ENCODE results near the gene HLA-DMB.

HLA-DMB gene

DNA sequence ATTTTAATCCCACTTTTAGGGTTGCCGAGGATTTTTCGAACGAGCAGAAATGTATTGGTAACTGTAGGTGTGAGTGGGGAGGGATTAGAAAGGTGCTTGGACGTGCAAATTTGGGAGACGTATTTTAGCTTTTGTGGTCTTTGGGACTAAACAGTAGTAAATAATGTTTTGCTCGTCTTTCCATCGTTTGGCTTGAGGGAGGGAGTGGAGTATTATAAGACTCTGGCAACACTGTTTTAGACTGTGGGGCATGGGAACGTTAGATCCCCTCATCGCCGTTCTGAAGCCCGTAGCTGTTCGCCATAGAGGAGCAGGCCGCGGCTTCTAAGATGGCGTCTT is 30.4 kb upstream of the HLA-DMB start:
- no CpG with 5 or more reads among the region's 15 CpGs for WGBS (ENCODE audit: insufficient coverage, insufficient read length)

DNA sequence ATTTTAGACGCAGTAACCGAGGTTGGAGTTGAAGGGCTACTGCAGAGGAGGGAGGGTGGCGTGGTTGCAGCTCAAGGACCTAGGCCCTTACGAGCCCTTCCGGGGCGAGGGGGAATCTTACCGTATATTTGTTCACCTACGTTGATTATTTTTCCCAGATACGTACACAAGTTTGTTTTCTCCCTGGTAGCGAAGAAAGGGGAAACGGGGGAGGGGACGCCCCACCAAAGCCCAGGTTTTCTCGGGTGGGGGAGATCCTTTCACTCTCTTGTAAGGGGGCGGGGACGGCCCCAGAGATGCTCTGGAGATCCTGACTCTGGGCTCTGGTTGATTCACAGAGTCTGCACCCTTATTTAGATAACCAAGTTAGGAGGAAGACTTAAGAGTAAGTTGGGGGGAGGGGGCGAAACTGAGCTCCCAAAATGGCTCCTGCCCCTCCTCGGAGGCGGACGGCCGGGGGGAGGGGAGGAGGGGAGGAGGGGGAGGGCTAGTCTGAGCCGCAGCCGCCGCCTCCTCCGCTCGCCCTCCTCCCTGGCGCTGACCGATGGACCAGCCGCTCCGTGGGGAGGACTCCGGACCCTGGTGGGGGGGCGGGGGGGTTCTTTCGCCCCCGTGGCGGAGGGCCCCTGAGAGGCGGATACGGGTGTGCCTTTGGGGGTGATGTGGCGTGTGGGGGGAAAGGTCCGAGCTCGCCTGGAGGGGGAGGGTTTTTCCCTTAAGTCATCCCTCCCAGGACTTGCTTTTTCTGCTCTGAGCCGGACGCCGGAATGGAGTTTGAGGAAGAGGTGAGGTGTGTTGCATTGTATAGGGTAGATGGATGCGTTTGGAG is 29.8 kb upstream of the HLA-DMB start:
- Histone ChIP-seq H3K27me3 (ENCODE audit: control insufficient read depth, insufficient read depth, low read length) (no peaks in the 10 kb centered on the region), H3K36me3 (ENCODE audit: control insufficient read depth, insufficient read depth, low read length) (peaks cover 24% of the 10 kb centered on the region), H3K4me1 (ENCODE audit: control insufficient read depth, insufficient read depth, low read length) (no peaks in the 10 kb centered on the region), H3K4me3 (ENCODE audit: low read length) (peak overlapping the region; percentile 95), H3K27ac (ENCODE audit: low read length) (peak overlapping the region; percentile 54), H3K9me3 (ENCODE audit: control insufficient read depth, insufficient read depth, low read length) (no peaks in the 10 kb centered on the region)
- no CpG with 5 or more reads among the region's 43 CpGs for whole genome bisulfite sequencing (ENCODE audit: insufficient coverage, insufficient read length)
- no peak for DNase-seq (ENCODE audit: low read depth, low spot score)

More for the DNA sequence above, 30.4 kb upstream of the HLA-DMB start:
- peak overlapping the region; percentile 48 for H3K27ac ChIP-seq (ENCODE audit: low read length)
- H3K4me3 ChIP-seq (ENCODE audit: low read length): peak overlapping the region; percentile 95
- peaks cover 29% of the 10 kb centered on the region for H3K36me3 ChIP-seq (ENCODE audit: control insufficient read depth, insufficient read depth, low read length)
- no peaks in the 10 kb centered on the region for H3K9me3 ChIP-seq (ENCODE audit: control insufficient read depth, insufficient read depth, low read length)
- DNase-seq (ENCODE audit: low read depth, low spot score): no peak
- H3K4me1 ChIP-seq (ENCODE audit: control insufficient read depth, insufficient read depth, low read length): no peaks in the 10 kb centered on the region
- H3K27me3 ChIP-seq (ENCODE audit: control insufficient read depth, insufficient read depth, low read length): no peaks in the 10 kb centered on the region

DNA sequence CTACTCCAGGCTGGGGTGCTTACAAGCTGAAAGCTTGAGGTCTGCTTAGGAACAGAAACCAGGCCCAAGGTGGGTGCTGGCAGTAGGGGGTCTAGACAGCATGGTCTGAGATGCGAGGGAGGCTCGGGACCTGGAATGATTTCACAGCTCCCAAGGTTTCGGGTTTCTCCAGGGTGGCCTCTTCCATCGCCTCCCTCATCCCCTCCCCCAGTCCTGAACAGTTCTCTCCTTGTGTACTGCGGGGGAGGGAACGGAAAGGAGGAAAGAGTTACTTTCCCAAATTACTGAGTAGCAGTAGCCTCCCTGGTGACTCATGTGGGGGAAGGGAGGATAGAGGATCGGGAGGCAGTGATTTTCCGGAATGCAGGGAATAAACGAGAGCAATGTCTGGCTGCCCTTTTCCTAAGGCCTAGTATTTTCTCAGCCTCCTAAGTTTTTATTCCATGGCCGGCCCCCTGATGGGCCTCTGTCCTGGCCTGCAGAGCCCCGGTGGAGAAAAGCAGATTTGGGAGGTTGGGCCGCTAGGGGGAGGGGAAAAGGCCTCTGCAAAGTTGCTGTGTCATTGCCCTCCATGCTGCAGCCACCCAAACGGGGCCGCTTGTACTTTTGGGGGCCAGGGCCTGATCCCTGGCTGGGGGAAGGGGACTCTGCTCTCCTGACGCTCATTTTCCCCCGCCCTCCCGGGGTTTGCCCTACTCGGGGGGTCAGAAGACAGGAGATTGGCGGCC is 29.0 kb upstream of the HLA-DMB start:
- no peaks in the 10 kb centered on the region for H3K9me3 ChIP-seq (ENCODE audit: control insufficient read depth, insufficient read depth, low read length)

DNA sequence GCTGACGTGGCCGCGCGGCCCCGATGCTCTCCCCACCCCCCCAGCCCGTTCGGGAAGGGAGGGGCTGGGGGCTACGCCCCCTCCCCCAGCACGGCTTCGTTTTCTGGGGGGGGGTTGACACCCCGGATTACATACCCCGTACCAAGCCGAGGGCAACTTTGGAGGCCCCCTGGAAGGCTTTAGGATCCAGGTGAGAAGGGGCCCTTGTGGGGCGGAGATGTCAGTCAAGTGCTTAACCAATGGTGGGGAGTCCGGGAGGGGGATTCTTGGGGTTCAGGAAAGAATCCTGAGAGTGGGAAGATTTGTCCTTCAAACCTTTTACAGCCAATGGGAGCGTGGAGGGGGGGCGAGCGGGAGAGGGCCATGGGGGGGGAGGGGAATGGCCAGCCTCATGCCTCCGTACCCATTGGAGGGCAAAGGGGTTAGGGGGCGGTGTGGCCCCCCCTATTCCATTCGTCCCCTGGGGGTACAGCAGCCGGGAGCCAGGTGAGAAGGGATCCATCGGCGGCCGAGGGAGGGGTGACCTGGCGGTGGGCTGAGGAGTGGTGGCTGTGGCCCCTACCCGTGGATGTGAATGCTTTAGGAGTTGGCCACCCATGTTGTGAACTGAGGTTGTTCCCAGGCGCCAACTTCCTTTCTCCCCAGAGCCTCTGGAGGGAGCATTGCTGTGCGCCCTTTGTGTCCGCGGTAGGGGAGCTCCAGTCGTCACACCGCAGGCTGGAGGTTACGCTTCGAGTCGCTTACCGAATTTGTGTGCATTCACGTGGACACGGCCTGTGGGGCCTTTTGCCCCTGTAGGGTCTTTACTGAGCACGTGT is 28.2 kb upstream of the HLA-DMB start:
- DNase-seq (ENCODE audit: low read depth, low spot score): no peak
- H3K27ac ChIP-seq (ENCODE audit: low read length): peak overlapping the region; percentile 54
- peaks cover 12% of the 10 kb centered on the region for H3K36me3 ChIP-seq (ENCODE audit: control insufficient read depth, insufficient read depth, low read length)
- no peaks in the 10 kb centered on the region for H3K27me3 ChIP-seq (ENCODE audit: control insufficient read depth, insufficient read depth, low read length)
- H3K9me3 ChIP-seq (ENCODE audit: control insufficient read depth, insufficient read depth, low read length): no peaks in the 10 kb centered on the region
- WGBS (ENCODE audit: insufficient coverage, insufficient read length): no CpG with 5 or more reads among the region's 40 CpGs
- H3K4me3 ChIP-seq (ENCODE audit: low read length): peak overlapping the region; percentile 95
- no peaks in the 10 kb centered on the region for H3K4me1 ChIP-seq (ENCODE audit: control insufficient read depth, insufficient read depth, low read length)

More for the DNA sequence above, 29.0 kb upstream of the HLA-DMB start:
- peaks cover 19% of the 10 kb centered on the region for H3K36me3 ChIP-seq (ENCODE audit: control insufficient read depth, insufficient read depth, low read length)
- peak overlapping the region; percentile 54 for H3K27ac ChIP-seq (ENCODE audit: low read length)
- H3K4me3 ChIP-seq (ENCODE audit: low read length): peak overlapping the region; percentile 95
- no peak for DNase-seq (ENCODE audit: low read depth, low spot score)
- H3K27me3 ChIP-seq (ENCODE audit: control insufficient read depth, insufficient read depth, low read length): no peaks in the 10 kb centered on the region
- WGBS (ENCODE audit: insufficient coverage, insufficient read length): no CpG with 5 or more reads among the region's 19 CpGs
- H3K4me1 ChIP-seq (ENCODE audit: control insufficient read depth, insufficient read depth, low read length): no peaks in the 10 kb centered on the region

DNA sequence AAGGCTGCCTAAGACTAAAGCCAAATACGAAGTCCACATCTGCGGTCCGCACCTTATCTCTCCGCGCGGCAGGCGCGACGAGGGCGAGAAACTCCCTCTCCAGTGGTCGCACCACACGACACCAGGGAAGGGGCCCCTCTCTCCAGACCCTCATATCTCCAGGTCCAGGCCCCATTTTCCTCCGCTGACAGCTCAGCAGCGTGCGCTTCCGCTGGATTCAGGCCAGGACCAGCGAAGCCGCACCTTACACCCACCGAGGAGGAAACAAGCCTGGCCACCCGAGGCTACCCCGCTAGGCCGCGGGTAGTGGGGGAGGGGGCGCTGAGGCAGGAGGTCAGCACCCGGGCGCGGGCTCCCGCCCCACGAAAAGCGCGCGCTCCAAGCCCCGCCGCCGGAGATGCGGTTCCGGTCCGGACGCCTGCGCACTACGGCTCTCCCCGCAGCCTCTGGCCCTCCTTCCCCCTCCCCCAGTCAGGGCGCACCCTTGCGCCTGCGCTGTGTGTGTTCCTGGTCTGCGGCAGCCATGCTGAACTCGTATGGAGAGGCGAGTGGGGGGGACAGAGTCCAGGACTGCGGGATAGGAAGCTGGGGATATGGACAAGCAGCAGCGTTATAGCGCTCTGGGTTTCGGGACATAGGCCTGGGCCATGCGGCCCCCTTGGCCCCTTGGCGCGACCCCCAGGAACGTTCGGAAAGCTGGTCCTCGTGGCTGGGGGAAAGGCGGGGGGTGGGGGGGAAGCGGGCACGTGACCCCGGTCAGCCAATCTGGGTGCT is 27.5 kb upstream of the HLA-DMB start, which contains the start of gene BRD2:
TSS of gene BRD2 (plus strand) at position 502 of the 774 bp plus-strand sequence. CDS start 4,305 bp downstream, outside the sequence.
- no peak for DNase-seq (ENCODE audit: low read depth, low spot score)
- no CpG with 5 or more reads among the region's 62 CpGs for WGBS (ENCODE audit: insufficient coverage, insufficient read length)
- peak within 1 kb of the TSS; percentile 95 for H3K4me3 ChIP-seq (ENCODE audit: low read length)
- H3K27me3 ChIP-seq (ENCODE audit: control insufficient read depth, insufficient read depth, low read length): no peaks in the 10 kb centered on the region
- H3K36me3 ChIP-seq (ENCODE audit: control insufficient read depth, insufficient read depth, low read length): peaks cover 10% of the 10 kb centered on the region
- H3K4me1 ChIP-seq (ENCODE audit: control insufficient read depth, insufficient read depth, low read length): no peaks in the 10 kb centered on the region
- H3K27ac ChIP-seq (ENCODE audit: low read length): peak within 1 kb of the TSS; percentile 54
- no peaks in the 10 kb centered on the region for H3K9me3 ChIP-seq (ENCODE audit: control insufficient read depth, insufficient read depth, low read length)

DNA sequence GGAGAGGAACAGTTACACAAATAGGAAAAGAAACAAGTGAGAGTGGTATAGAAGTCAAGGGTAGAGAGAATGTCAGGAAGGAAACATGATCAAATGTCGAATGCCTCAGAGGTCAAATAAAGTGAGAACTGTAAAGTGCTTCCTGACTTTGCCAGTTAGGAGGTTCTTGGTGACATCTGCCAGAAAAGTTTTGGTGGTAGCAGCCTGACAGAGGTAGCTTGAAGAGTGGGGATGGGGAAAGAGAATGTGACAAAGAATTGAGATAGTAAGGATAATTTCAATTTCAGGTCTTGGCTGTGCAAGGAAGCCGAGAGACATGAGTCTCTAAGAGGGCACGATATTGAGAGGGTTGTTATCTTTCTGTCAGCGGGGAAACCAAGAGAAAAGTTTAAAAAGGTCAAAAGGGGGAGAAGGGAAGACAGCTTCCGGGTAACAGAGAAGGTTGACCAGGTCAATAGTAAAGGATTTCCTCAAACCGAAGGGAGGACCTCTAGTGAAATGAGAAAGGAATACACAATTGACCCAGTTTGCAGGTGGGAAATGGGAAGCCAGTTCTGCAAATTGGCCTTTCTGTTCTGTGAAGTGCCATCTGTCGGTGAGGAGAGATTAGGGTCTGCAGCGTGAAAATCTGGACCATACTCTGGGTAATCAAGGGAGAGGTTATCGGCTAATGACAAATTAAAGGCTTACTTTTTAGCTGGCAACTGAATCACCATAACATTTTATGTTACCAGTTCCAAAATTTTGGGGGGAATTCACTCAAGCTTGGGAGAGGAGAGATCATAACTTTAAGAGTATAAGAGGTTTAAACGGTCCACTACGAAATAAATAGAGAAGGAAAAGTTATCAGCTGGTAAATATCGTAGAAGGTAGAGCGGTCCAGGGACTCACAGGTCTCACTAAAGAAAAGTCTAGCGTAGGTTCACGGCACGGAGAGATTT is 26.6 kb upstream of the HLA-DMB start:
- no peaks in the 10 kb centered on the region for H3K9me3 ChIP-seq (ENCODE audit: control insufficient read depth, insufficient read depth, low read length)
- H3K27me3 ChIP-seq (ENCODE audit: control insufficient read depth, insufficient read depth, low read length): no peaks in the 10 kb centered on the region
- no peaks in the 10 kb centered on the region for H3K4me1 ChIP-seq (ENCODE audit: control insufficient read depth, insufficient read depth, low read length)
- WGBS (ENCODE audit: insufficient coverage, insufficient read length): no CpG with 5 or more reads among the region's 16 CpGs
- DNase-seq (ENCODE audit: low read depth, low spot score): no peak
- H3K36me3 ChIP-seq (ENCODE audit: control insufficient read depth, insufficient read depth, low read length): peaks cover 2% of the 10 kb centered on the region
- H3K4me3 ChIP-seq (ENCODE audit: low read length): peak overlapping the region; percentile 95; the same call in 1 of the 2 replicates
- no peak overlapping the region for H3K27ac ChIP-seq (ENCODE audit: low read length)

DNA sequence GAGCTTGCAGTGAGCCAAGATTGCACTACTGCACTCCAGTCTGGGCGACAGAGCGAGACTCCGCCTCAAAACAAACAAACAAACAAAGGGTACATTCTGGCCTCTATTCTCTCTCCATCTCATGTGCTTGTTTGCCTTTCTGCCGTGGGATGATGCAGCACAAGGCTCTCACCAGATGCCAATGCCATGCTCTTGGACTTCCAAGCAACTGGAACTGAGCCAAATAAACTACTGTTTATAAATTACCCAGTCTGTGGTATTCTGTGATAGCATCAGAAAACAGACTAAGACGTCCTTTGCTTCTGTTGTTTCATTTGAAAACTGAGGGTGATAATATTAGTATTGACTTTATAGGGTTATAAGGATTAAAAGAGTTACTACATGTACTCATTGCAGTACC is 23.9 kb upstream of the HLA-DMB start:
- Histone ChIP-seq H3K36me3 (ENCODE audit: control insufficient read depth, insufficient read depth, low read length) (no peaks in the 10 kb centered on the region), H3K27ac (ENCODE audit: low read length) (no peak overlapping the region), H3K27me3 (ENCODE audit: control insufficient read depth, insufficient read depth, low read length) (no peaks in the 10 kb centered on the region), H3K9me3 (ENCODE audit: control insufficient read depth, insufficient read depth, low read length) (no peaks in the 10 kb centered on the region), H3K4me3 (ENCODE audit: low read length) (no peak overlapping the region), H3K4me1 (ENCODE audit: control insufficient read depth, insufficient read depth, low read length) (no peaks in the 10 kb centered on the region)
- no peak for DNase-seq (ENCODE audit: low read depth, low spot score)
- no CpG with 5 or more reads among the region's 5 CpGs for WGBS (ENCODE audit: insufficient coverage, insufficient read length)

DNA sequence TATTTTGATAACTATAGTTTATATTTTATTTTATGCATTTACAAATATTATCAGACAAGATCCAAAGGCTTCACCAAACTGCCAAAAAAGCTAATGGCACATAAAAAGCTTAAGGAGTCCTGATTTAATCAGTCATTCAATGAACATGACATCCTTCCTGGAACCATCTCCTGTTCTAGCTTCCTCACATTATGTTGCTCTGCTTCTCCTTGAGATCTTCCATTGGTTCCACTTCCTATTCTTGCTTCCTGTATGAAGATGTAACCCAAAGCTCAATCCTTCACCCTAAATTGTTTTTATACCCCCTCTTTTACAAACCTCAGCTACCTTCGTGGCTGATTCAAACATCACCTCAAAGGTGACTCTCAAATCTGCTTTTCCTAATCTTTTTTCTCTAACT is 23.0 kb upstream of the HLA-DMB start:
- no CpG with 5 or more reads among the region's 1 CpG for WGBS (ENCODE audit: insufficient coverage, insufficient read length)
- H3K27me3 ChIP-seq (ENCODE audit: control insufficient read depth, insufficient read depth, low read length): no peaks in the 10 kb centered on the region
- no peaks in the 10 kb centered on the region for H3K9me3 ChIP-seq (ENCODE audit: control insufficient read depth, insufficient read depth, low read length)
- DNase-seq (ENCODE audit: low read depth, low spot score): no peak
- H3K36me3 ChIP-seq (ENCODE audit: control insufficient read depth, insufficient read depth, low read length): no peaks in the 10 kb centered on the region
- H3K4me1 ChIP-seq (ENCODE audit: control insufficient read depth, insufficient read depth, low read length): no peaks in the 10 kb centered on the region
- no peak overlapping the region for H3K27ac ChIP-seq (ENCODE audit: low read length)
- no peak overlapping the region for H3K4me3 ChIP-seq (ENCODE audit: low read length)

DNA sequence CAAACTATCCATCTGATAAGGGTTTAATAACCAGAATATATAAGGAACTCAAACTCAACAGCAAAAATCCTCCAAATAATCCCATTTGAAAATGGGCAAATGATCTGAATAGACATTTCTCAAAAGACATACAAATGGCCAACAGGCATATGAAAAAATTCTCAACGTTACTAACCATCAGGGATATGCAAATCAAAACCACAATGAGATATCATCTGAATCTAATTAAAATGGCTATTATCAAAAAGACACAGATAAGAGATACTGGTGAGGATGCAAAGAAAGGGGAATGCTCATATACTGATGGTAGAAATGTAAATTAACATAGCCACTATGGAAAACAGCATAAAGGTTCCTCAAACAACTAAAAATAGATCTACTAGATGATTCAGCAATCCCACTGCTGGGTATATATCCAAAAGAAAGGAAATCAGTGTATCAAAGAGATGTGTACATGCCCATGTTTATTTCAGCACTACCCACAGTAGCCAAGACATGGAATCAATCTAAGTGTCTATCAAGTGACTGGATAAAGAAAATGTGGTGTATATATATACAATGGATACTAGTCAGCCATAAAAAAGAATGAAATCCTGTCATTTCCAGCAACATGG is 21.5 kb upstream of the HLA-DMB start:
- no peak overlapping the region for H3K27ac ChIP-seq (ENCODE audit: low read length)
- no peaks in the 10 kb centered on the region for H3K4me1 ChIP-seq (ENCODE audit: control insufficient read depth, insufficient read depth, low read length)
- no CpG with 5 or more reads among the region's 1 CpG for WGBS (ENCODE audit: insufficient coverage, insufficient read length)

More for the DNA sequence above, 21.5 kb upstream of the HLA-DMB start:
- no peaks in the 10 kb centered on the region for H3K27me3 ChIP-seq (ENCODE audit: control insufficient read depth, insufficient read depth, low read length)
- H3K36me3 ChIP-seq (ENCODE audit: control insufficient read depth, insufficient read depth, low read length): no peaks in the 10 kb centered on the region
- no peak overlapping the region for H3K4me3 ChIP-seq (ENCODE audit: low read length)
- no peaks in the 10 kb centered on the region for H3K9me3 ChIP-seq (ENCODE audit: control insufficient read depth, insufficient read depth, low read length)
- no peak for DNase-seq (ENCODE audit: low read depth, low spot score)
